HL-60 (cell line): Measurements from ENCODE around the gene GRIA3.

ENCODE experiments used
- DNase-seq, 2 experiments: peaks; one replicate each; pipeline ENCODE4 v3.0.0-alpha.2; 2010 to 2020; ENCODE audit warnings: low read depth in 1 of 2, low spot score in 1 of 2
- H3K27ac ChIP-seq: fragments of 250-450 bp; sonication (Bioruptor Pico); replicated peaks from 2 replicates; pipeline ENCODE4 v1.5.1; 2020; ENCODE audit warnings: mild to moderate bottlenecking, moderate library complexity
- H3K27me3 ChIP-seq: fragments of 250-450 bp; sonication (Bioruptor Pico); 2 replicates; pipeline ENCODE4 v1.5.1; 2021; ENCODE audit warnings: mild to moderate bottlenecking, moderate library complexity; ENCODE audit not compliant: insufficient read depth, poor library complexity, severe bottlenecking
- H3K4me3 ChIP-seq: replicated peaks from 2 replicates; pipeline ENCODE4 v1.5.1; 2011; ENCODE audit warnings: mild to moderate bottlenecking, control low read depth, low read length; ENCODE audit not compliant: insufficient read depth
- GABPA ChIP-seq: IDR thresholded peaks from 2 replicates; pipeline ENCODE4 v1.6.1; 2012; ENCODE audit warnings: low read depth
- POLR2AphosphoS5 ChIP-seq: IDR thresholded peaks from 2 replicates; pipeline ENCODE4 v1.6.1; 2012; ENCODE audit warnings: low read depth
- SPI1 ChIP-seq: IDR thresholded peaks from 2 replicates; pipeline ENCODE4 v1.6.1; 2012; ENCODE audit warnings: low read depth, mild to moderate bottlenecking, borderline replicate concordance
- TF ChIP-seq, protein P1 (sequence below): IDR thresholded peaks from one replicate; pipeline ENCODE4 v1.5.1; 2011; ENCODE audit warnings: low read length, control low read depth, inconsistent platforms; ENCODE audit not compliant: insufficient read depth
- TF ChIP-seq, protein P2 (sequence below): IDR thresholded peaks from 2 replicates; pipeline ENCODE4 v1.6.1; 2012; ENCODE audit warnings: low read depth; ENCODE audit not compliant: insufficient replicate concordance

Gene GRIA3

DNA sequence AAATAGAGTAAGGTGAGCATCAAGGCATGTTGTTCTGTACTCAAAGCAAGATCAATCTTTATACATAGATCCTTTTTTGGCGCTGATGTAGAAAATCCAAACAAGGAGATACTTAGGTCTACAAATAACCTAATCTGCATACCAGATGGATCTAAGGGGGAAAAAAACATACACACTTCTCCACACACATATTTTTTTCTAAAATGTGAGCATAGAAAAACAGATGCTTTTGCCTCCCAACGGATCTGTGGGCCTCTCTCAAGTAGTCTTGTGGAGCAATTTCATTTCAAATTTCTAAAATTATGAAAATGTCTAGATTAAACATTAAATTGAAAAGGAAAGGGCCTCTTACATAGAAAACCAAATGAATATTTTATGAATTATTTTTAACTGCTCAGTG lies 166.1 kb downstream of the GRIA3 start:
- no peak for DNase-seq
- Histone ChIP-seq H3K27me3 (no peaks in the 10 kb centered on the region), H3K27ac (no peak overlapping the region), H3K4me3 (no peak overlapping the region)
- TF ChIP-seq POLR2AphosphoS5 (no peak), SPI1 (no peak), GABPA (no peak)
- TF ChIP-seq, protein P1, sequence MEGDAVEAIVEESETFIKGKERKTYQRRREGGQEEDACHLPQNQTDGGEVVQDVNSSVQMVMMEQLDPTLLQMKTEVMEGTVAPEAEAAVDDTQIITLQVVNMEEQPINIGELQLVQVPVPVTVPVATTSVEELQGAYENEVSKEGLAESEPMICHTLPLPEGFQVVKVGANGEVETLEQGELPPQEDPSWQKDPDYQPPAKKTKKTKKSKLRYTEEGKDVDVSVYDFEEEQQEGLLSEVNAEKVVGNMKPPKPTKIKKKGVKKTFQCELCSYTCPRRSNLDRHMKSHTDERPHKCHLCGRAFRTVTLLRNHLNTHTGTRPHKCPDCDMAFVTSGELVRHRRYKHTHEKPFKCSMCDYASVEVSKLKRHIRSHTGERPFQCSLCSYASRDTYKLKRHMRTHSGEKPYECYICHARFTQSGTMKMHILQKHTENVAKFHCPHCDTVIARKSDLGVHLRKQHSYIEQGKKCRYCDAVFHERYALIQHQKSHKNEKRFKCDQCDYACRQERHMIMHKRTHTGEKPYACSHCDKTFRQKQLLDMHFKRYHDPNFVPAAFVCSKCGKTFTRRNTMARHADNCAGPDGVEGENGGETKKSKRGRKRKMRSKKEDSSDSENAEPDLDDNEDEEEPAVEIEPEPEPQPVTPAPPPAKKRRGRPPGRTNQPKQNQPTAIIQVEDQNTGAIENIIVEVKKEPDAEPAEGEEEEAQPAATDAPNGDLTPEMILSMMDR: no peak
- TF ChIP-seq, protein P2, sequence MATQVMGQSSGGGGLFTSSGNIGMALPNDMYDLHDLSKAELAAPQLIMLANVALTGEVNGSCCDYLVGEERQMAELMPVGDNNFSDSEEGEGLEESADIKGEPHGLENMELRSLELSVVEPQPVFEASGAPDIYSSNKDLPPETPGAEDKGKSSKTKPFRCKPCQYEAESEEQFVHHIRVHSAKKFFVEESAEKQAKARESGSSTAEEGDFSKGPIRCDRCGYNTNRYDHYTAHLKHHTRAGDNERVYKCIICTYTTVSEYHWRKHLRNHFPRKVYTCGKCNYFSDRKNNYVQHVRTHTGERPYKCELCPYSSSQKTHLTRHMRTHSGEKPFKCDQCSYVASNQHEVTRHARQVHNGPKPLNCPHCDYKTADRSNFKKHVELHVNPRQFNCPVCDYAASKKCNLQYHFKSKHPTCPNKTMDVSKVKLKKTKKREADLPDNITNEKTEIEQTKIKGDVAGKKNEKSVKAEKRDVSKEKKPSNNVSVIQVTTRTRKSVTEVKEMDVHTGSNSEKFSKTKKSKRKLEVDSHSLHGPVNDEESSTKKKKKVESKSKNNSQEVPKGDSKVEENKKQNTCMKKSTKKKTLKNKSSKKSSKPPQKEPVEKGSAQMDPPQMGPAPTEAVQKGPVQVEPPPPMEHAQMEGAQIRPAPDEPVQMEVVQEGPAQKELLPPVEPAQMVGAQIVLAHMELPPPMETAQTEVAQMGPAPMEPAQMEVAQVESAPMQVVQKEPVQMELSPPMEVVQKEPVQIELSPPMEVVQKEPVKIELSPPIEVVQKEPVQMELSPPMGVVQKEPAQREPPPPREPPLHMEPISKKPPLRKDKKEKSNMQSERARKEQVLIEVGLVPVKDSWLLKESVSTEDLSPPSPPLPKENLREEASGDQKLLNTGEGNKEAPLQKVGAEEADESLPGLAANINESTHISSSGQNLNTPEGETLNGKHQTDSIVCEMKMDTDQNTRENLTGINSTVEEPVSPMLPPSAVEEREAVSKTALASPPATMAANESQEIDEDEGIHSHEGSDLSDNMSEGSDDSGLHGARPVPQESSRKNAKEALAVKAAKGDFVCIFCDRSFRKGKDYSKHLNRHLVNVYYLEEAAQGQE: no peak

DNA sequence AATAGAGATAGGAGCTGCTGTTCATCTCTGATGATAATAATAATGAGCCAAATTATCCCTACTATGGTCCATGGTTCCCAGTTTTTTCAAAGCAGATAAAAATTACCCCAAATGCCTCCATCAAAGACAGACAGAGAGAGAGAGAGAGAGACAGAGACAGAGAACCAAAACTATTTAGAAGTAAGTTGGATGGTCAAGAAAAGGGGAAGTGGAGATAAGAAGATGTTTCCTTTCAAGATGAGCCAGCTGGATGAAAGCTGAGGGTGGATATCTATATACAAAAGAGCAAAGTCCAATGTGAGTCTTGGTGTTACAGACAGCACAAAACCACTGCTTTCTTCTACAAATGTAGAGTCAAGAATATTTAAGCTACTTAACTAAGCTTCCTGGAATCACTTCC lies 173.9 kb downstream of the GRIA3 start:
- no peak overlapping the region for H3K27ac ChIP-seq
- H3K4me3 ChIP-seq: no peak overlapping the region
- H3K27me3 ChIP-seq: no peaks in the 10 kb centered on the region
- TF ChIP-seq, protein P2: no peak
- peak; percentile 62 for TF ChIP-seq SPI1
- DNase-seq: no peak

DNA sequence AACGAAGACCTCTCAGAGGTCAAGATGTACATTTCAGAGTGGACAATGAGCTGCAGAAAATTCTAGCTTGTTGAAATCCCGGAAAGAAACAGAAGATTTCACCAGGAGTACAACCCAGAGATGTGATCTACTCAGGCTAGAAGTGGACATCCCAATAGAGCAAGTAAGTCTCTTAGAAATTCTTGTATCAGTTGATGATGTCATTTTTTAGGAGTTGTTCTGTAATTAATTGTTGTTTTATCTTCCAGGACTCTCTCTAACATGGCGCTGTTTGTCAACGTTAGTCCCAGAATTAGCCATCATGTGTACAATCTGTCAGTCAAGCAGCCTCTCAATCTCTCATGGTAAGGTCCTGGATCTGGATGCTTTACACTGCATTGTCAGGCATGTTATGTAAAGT lies 174.4 kb downstream of the GRIA3 start:
- Histone ChIP-seq H3K27ac (no peak overlapping the region), H3K27me3 (no peaks in the 10 kb centered on the region), H3K4me3 (no peak overlapping the region)
- TF ChIP-seq POLR2AphosphoS5: no peak
- TF ChIP-seq, protein P1: no peak
- TF ChIP-seq SPI1: no peak
- TF ChIP-seq GABPA: no peak
- TF ChIP-seq, protein P2: no peak
- no peak for DNase-seq

DNA sequence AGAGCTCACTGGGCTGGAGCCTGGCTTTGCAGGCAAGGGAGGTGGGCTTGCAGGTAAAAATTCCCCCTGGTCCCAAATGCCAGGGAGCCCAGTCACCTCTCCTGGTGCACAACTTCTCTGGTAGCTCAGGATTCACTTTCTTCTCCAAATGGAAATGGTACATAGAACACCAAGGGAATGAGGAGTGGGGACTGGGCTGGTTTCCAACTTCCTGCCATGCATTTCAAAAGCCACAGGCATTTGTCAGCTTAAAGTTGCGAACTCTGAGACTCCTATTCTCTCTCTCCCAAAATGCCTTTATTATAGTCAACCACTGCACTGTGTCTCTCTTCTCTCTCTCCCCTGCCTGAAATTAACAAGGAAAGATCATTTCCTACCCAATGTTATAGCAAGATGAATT lies 177.3 kb downstream of the GRIA3 start:
- TF ChIP-seq POLR2AphosphoS5: no peak
- TF ChIP-seq SPI1: no peak
- no peak for TF ChIP-seq GABPA
- TF ChIP-seq, protein P1: no peak
- TF ChIP-seq, protein P2: no peak
- no peak overlapping the region for H3K4me3 ChIP-seq
- H3K27ac ChIP-seq: no peak overlapping the region
- DNase-seq: no peak
- no peaks in the 10 kb centered on the region for H3K27me3 ChIP-seq
